ENCODE data around the gene DERA. TPM values are rescaled to one million over a fixed set of nuclear protein-coding genes. Genes with fewer than 3 reads are reported as not detected.

The DERA gene
- total and polyA plus RNA-seq, 12 donors: 15.9 to 72.3 (median 31.4) TPM

DNA sequence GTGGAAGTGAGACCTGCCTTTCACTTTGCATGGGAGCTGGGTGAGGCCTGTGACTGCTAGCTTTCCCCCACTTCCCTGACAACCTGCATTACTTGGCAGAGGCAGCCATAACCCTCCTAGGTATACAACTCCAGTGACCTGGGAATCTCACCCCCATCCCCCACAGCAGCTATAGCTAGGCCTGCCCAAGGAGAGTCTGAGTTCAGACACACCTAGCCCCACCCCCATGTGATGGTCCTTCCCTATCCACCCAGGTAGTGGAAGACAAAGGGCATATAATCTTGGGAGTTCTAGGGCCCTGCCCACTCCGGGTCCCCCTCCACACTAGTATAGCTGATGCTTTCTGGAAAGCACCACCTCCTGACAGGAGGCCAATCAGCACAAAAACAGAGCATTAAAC lies 35.3 kb upstream of the DERA start:
- DNase-seq: no peak
- H3K27ac ChIP-seq: no peak overlapping the region
- intact Hi-C loops (cut with DNase I): no loop called here
- TF ChIP-seq, protein P1, sequence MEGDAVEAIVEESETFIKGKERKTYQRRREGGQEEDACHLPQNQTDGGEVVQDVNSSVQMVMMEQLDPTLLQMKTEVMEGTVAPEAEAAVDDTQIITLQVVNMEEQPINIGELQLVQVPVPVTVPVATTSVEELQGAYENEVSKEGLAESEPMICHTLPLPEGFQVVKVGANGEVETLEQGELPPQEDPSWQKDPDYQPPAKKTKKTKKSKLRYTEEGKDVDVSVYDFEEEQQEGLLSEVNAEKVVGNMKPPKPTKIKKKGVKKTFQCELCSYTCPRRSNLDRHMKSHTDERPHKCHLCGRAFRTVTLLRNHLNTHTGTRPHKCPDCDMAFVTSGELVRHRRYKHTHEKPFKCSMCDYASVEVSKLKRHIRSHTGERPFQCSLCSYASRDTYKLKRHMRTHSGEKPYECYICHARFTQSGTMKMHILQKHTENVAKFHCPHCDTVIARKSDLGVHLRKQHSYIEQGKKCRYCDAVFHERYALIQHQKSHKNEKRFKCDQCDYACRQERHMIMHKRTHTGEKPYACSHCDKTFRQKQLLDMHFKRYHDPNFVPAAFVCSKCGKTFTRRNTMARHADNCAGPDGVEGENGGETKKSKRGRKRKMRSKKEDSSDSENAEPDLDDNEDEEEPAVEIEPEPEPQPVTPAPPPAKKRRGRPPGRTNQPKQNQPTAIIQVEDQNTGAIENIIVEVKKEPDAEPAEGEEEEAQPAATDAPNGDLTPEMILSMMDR (IDR thresholded peaks at IDR 0.05): no peak
- no peak for TF ChIP-seq POLR2A (IDR thresholded peaks at IDR 0.05)
- H3K27me3 ChIP-seq: no peaks in the 10 kb centered on the region
- H3K4me1 ChIP-seq (replicated peaks in 1 of 2): no peaks in the 10 kb centered on the region
- WGBS, 4 donors: 83 to 95% (median 88%) methylated on average over 1 of the region's 1 CpG
- no peaks in the 10 kb centered on the region for H3K9me3 ChIP-seq (replicated peaks in 1 of 3)
- H3K36me3 ChIP-seq (replicated peaks in 1 of 2): no peaks in the 10 kb centered on the region
- no peak overlapping the region for H3K4me3 ChIP-seq

DNA sequence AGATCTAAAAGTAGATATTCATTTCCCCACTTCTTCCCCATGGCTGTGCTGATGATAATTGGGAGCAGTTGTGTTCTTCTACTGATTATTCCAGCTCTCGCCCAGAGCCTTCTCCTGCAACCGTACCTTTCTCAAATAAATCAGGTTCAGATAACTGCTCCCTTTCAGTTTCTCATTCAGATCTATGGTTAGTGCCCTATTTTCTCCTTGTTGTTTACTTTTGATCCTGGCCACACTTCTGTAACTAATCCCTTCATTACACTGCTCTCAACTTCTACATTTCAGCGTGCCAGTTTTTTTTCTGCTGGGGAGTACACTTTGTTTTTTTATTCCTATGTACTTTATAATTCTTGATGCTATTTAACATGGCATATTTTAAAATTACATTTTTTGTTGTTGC lies 31.7 kb upstream of the DERA start:
- intact Hi-C loops (cut with DNase I): no loop called here
- H3K27ac ChIP-seq: no peak overlapping the region
- TF ChIP-seq, protein P1 (IDR thresholded peaks at IDR 0.05): no peak
- TF ChIP-seq POLR2A (IDR thresholded peaks at IDR 0.05): no peak
- peaks cover 14% of the 10 kb centered on the region in 2 donors for H3K4me1 ChIP-seq (replicated peaks in 1 of 2)
- DNase-seq: no peak
- H3K4me3 ChIP-seq: no peak overlapping the region
- no peaks in the 10 kb centered on the region for H3K27me3 ChIP-seq
- no peaks in the 10 kb centered on the region for H3K9me3 ChIP-seq (replicated peaks in 1 of 3)
- 95 to 98% (median 97%) methylated on average over 3 of the region's 3 CpGs for WGBS, 4 donors
- H3K36me3 ChIP-seq (replicated peaks in 1 of 2): no peaks in the 10 kb centered on the region

DNA sequence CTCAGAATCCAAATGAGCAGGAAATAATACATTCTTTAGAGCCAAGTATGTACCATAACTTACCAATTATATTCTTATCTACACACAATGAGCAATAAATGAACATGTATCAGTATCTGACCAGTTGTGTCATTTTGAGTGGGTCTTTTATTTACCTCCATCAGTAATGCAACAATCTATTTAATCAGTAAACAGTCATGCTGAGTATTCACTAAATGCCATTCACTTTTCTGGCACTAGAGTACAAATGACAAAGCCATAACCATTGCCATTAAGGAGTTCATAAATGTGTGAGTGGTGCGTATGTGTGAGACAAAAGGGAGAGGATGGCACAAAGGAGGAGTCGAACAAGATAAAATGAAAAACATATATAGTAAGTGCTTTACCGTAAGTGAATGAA lies 30.4 kb upstream of the DERA start:
- H3K4me3 ChIP-seq: no peak overlapping the region
- no peaks in the 10 kb centered on the region for H3K36me3 ChIP-seq (replicated peaks in 1 of 2)
- intact Hi-C loops (cut with DNase I): no loop called here
- TF ChIP-seq, protein P1 (IDR thresholded peaks at IDR 0.05): no peak
- TF ChIP-seq POLR2A (IDR thresholded peaks at IDR 0.05): no peak
- H3K27me3 ChIP-seq: no peaks in the 10 kb centered on the region
- WGBS, 4 donors: 92 to 96% (median 93%) methylated on average over 3 of the region's 3 CpGs
- peaks cover 14 to 24% of the 10 kb centered on the region in 2 donors for H3K4me1 ChIP-seq (replicated peaks in 1 of 2)
- no peak for DNase-seq
- H3K27ac ChIP-seq: no peak overlapping the region
- no peaks in the 10 kb centered on the region for H3K9me3 ChIP-seq (replicated peaks in 1 of 3)

DNA sequence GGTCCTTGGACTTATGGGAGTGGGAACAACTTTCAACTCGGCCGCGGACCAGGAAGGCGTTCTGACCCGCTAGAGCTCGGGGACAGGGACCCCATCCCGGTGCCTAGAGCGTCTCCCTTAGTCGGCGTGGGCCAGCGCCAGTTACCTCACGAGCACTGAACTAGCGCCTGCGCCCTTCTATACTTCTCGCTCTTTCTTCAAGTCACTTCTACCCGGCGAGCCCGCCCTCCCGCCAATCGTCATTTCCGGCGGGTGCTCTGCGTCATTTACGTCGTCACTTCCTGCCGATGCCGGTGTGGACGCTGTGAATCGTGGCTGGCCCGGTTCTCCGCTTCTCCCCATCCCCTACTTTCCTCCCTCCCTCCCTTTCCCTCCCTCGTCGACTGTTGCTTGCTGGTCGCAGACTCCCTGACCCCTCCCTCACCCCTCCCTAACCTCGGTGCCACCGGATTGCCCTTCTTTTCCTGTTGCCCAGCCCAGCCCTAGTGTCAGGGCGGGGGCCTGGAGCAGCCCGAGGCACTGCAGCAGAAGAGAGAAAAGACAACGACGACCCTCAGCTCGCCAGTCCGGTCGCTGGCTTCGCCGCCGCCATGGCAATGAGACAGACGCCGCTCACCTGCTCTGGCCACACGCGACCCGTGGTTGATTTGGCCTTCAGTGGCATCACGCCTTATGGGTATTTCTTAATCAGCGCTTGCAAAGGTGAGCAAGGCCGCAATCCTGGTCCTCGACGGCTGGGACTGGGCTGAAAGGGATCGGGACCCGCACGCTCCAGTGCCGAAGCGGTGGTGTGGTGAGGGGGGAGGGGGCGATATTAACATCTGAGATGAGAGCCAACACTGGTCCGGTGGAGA lies 28.8 kb upstream of the DERA start, which contains the start of gene STRAP:
STRAP (plus strand) TSS at position 270 of the 854 bp plus-strand sequence; CDS start at position 591, 321 bp downstream.
- intact Hi-C loops (cut with DNase I): no loop called here
- Histone ChIP-seq H3K27me3 (no peaks in the 10 kb centered on the region), H3K27ac (peak within 1 kb of the TSS; percentile 92 to 99 (median 99)), H3K4me3 (peak within 1 kb of the TSS; percentile 56 to 96 (median 81)), H3K9me3 (replicated peaks in 1 of 3) (no peaks in the 10 kb centered on the region), H3K36me3 (replicated peaks in 1 of 2) (no peaks in the 10 kb centered on the region), H3K4me1 (replicated peaks in 1 of 2) (peaks cover 23 to 36% of the 10 kb centered on the region in 2 donors)
- 0 to 1% (median 0%) methylated on average over 25 to 63 of the region's 63 CpGs for WGBS, 4 donors
- DNase-seq: peak; percentile 96 to 99 (median 98)
- peak; percentile 97 to 99 for TF ChIP-seq POLR2A (IDR thresholded peaks at IDR 0.05)
- TF ChIP-seq, protein P1 (IDR thresholded peaks at IDR 0.05): no peak

Measured in adrenal gland (tissue), 12 donors.